OCI-LY1 (cell line): ENCODE data around the gene PEAK1.

Experiments used
- H2AFZ ChIP-seq: fragments of 200-600 bp; sonication (generic), shearing (Covaris generic); 2 replicates; pipeline ENCODE4 v1.6.0; 2014; ENCODE audit warnings: antibody characterized with exemption, mild to moderate bottlenecking, low read length
- H3F3A ChIP-seq: fragments of 200-600 bp; sonication (generic), shearing (Covaris generic); 2 replicates; pipeline ENCODE4 v1.6.0; 2014; ENCODE audit warnings: mild to moderate bottlenecking, antibody characterized with exemption, low read length, moderate library complexity; ENCODE audit not compliant: insufficient read depth
- H3K27ac ChIP-seq: fragments of 200-600 bp; sonication (generic); 2 replicates; pipeline ENCODE4 v1.5.1; 2014; ENCODE audit warnings: low read length, mixed run types, mild to moderate bottlenecking, low read depth; ENCODE audit not compliant: poor library complexity, severe bottlenecking
- H3K27me3 ChIP-seq: fragments of 200-600 bp; sonication (generic); 2 replicates; pipeline ENCODE4 v1.6.0; 2014; ENCODE audit warnings: antibody characterized with exemption, mild to moderate bottlenecking, low read length, moderate library complexity; ENCODE audit not compliant: insufficient read depth
- H3K36me3 ChIP-seq: fragments of 200-600 bp; sonication (generic); 2 replicates; pipeline ENCODE4 v1.6.1; 2014; ENCODE audit warnings: mild to moderate bottlenecking, antibody characterized with exemption, low read length, moderate library complexity, mixed read lengths; ENCODE audit not compliant: insufficient read depth
- H3K4me1 ChIP-seq: fragments of 200-600 bp; sonication (generic); 2 replicates; pipeline ENCODE4 v1.5.1; 2014; ENCODE audit warnings: mild to moderate bottlenecking, low read length, moderate library complexity; ENCODE audit not compliant: insufficient read depth, severe bottlenecking
- H3K4me2 ChIP-seq: fragments of 200-600 bp; sonication (generic), shearing (Covaris generic); 2 replicates; pipeline ENCODE4 v1.6.1; 2014; ENCODE audit warnings: low read length
- H3K4me3 ChIP-seq: fragments of 200-600 bp; sonication (generic); 2 replicates; pipeline ENCODE4 v1.5.1; 2014; ENCODE audit warnings: low read length, low read depth, mild to moderate bottlenecking, mixed read lengths; ENCODE audit not compliant: poor library complexity, severe bottlenecking
- H3K79me2 ChIP-seq: fragments of 200-600 bp; shearing (Covaris generic); 2 replicates; pipeline ENCODE4 v1.6.1; 2016; ENCODE audit warnings: mixed run types, low read length, mixed read lengths; ENCODE audit not compliant: insufficient read depth
- H3K9ac ChIP-seq: fragments of 200-600 bp; sonication (generic), shearing (Covaris generic); 2 replicates; pipeline ENCODE4 v1.6.1; 2014; ENCODE audit warnings: mild to moderate bottlenecking, low read length, mixed read lengths
- H3K9me2 ChIP-seq: fragments of 200-600 bp; sonication (generic), shearing (Covaris generic); 2 replicates; pipeline ENCODE4 v1.6.1; 2014; ENCODE audit warnings: low read depth, mild to moderate bottlenecking, low read length, mixed read lengths
- H3K9me3 ChIP-seq: fragments of 200-600 bp; shearing (Covaris generic); 2 replicates; pipeline ENCODE4 v1.6.1; 2014; ENCODE audit warnings: low read length, mixed read lengths
- H4K20me1 ChIP-seq: fragments of 200-600 bp; sonication (generic), shearing (Covaris generic); 2 replicates; pipeline ENCODE4 v1.6.0; 2016; ENCODE audit warnings: mild to moderate bottlenecking, low read length; ENCODE audit not compliant: insufficient read depth
- EZH2 ChIP-seq: fragments of 200-600 bp; sonication (generic), shearing (Covaris generic); IDR thresholded peaks from 2 replicates; pipeline ENCODE4 v1.8.0; 2017; ENCODE audit warnings: borderline replicate concordance, mixed run types, mild to moderate bottlenecking, antibody characterized with exemption, low read length, moderate library complexity, mixed read lengths
- TF ChIP-seq, protein P1 (sequence below): fragments of 200-600 bp; sonication (generic), shearing (Covaris generic); IDR thresholded peaks from 2 replicates; pipeline ENCODE4 v1.5.1; 2017; ENCODE audit warnings: mild to moderate bottlenecking, antibody characterized with exemption, low read length, moderate library complexity, mixed read lengths

Gene PEAK1

GRCh38 chr15:77063249-77063648, 356.7 kb downstream of the PEAK1 start:
- Histone ChIP-seq H3K9me2 (no peaks in the 10 kb centered on the region), H3K4me3 (no peak overlapping the region), H4K20me1 (no peaks in the 10 kb centered on the region), H3K36me3 (no peaks in the 10 kb centered on the region), H3K27ac (no peak overlapping the region), H3K4me2 (no peak overlapping the region), H3K79me2 (peaks cover 34% of the 10 kb centered on the region), H3K4me1 (peaks cover 42% of the 10 kb centered on the region), H3K9ac (no peak overlapping the region), H2AFZ (no peak overlapping the region), H3K9me3 (no peaks in the 10 kb centered on the region), H3F3A (no peaks in the 10 kb centered on the region), H3K27me3 (no peaks in the 10 kb centered on the region)
- TF ChIP-seq EZH2: no peak
- TF ChIP-seq, protein P1, sequence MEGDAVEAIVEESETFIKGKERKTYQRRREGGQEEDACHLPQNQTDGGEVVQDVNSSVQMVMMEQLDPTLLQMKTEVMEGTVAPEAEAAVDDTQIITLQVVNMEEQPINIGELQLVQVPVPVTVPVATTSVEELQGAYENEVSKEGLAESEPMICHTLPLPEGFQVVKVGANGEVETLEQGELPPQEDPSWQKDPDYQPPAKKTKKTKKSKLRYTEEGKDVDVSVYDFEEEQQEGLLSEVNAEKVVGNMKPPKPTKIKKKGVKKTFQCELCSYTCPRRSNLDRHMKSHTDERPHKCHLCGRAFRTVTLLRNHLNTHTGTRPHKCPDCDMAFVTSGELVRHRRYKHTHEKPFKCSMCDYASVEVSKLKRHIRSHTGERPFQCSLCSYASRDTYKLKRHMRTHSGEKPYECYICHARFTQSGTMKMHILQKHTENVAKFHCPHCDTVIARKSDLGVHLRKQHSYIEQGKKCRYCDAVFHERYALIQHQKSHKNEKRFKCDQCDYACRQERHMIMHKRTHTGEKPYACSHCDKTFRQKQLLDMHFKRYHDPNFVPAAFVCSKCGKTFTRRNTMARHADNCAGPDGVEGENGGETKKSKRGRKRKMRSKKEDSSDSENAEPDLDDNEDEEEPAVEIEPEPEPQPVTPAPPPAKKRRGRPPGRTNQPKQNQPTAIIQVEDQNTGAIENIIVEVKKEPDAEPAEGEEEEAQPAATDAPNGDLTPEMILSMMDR: no peak

- peak overlapping the region; percentile 18; the same call in 1 of the 2 replicates for H3K4me2 ChIP-seq
- H3K27me3 ChIP-seq: no peaks in the 10 kb centered on the region
- no peak overlapping the region for H2AFZ ChIP-seq
- peaks cover 24% of the 10 kb centered on the region for H3K79me2 ChIP-seq
- H3K36me3 ChIP-seq: 0 out of 2 replicates have a peak, but pooled peaks cover 2% of the 10 kb centered on the region
- peaks cover 29% of the 10 kb centered on the region for H3K4me1 ChIP-seq
- H3K9me3 ChIP-seq: no peaks in the 10 kb centered on the region
- TF ChIP-seq EZH2: no peak
- TF ChIP-seq, protein P1: no peak
- no peaks in the 10 kb centered on the region for H3F3A ChIP-seq
- no peak overlapping the region for H3K27ac ChIP-seq
- no peak overlapping the region for H3K4me3 ChIP-seq
- no peaks in the 10 kb centered on the region for H4K20me1 ChIP-seq
- no peaks in the 10 kb centered on the region for H3K9me2 ChIP-seq
- peak overlapping the region; percentile 1; the same call in 1 of the 2 replicates for H3K9ac ChIP-seq
Observed at GRCh38 chr15:77060546-77060945, 359.4 kb downstream of the PEAK1 start.

- Histone ChIP-seq H4K20me1 (no peaks in the 10 kb centered on the region), H3F3A (no peaks in the 10 kb centered on the region), H3K36me3 (peaks cover 6% of the 10 kb centered on the region; the same call in 1 of the 2 replicates), H3K9me3 (no peaks in the 10 kb centered on the region), H3K79me2 (peaks cover 24% of the 10 kb centered on the region), H3K4me1 (peaks cover 29% of the 10 kb centered on the region), H3K4me3 (no peak overlapping the region), H2AFZ (no peak overlapping the region), H3K27me3 (no peaks in the 10 kb centered on the region), H3K27ac (no peak overlapping the region), H3K4me2 (peak overlapping the region; percentile 18; the same call in 1 of the 2 replicates), H3K9ac (no peak overlapping the region; the same call in 1 of the 2 replicates), H3K9me2 (no peaks in the 10 kb centered on the region)
- TF ChIP-seq EZH2: no peak
- TF ChIP-seq, protein P1: no peak
Observed at GRCh38 chr15:77059786-77060361, 360.0 kb downstream of the PEAK1 start.
